Caco-2 (cell line): Measurements from ENCODE around the gene SPPL2B. TPM values are rescaled to one million over a fixed set of nuclear protein-coding genes. Genes with fewer than 3 reads are reported as not detected.
A peak's percentile ranks its signal among the peaks of the same experiment; 100 is the strongest.

ENCODE experiments used
- BruUV-seq: library from RNA; stranded (reverse); fragments of 400-500 nt; replicated peaks from 2 replicates; lab custom pipeline; 2021; lab: Mats Ljungman, UMichigan
- CTCF ChIA-PET: fragments of 300-600 bp; sonication (Branson Sonifier 250); formaldehyde crosslinking; loops from one replicate; lab custom pipeline; 2022; ENCODE audit warnings: antibody characterized with exemption; lab: Charles Lee
- POLR2A ChIA-PET: fragments of 300-600 bp; sonication (Branson Sonifier 250); formaldehyde crosslinking; loops from one replicate; lab custom pipeline; 2022; ENCODE audit warnings: antibody characterized with exemption; lab: Charles Lee
- DNase-seq, 2 experiments: peaks; one replicate each; pipeline versions ENCODE4 v3.0.0 to v3.0.0-alpha.2; 2020 to 2022
- H3K27me3 ChIP-seq: replicated peaks from 2 replicates; pipeline ENCODE4 v1.6.0; 2011; ENCODE audit warnings: low read length; ENCODE audit not compliant: control insufficient read depth, insufficient read depth
- H3K36me3 ChIP-seq: 2 replicates; pipeline ENCODE4 v1.5.1; 2011; ENCODE audit warnings: low read length; ENCODE audit not compliant: control insufficient read depth, insufficient read depth
- H3K4me1 ChIP-seq: fragments of 250-450 bp; sonication (Bioruptor Pico); 2 replicates; pipeline ENCODE4 v1.5.1; 2020; ENCODE audit warnings: mild to moderate bottlenecking
- H3K4me3 ChIP-seq: 2 replicates; pipeline ENCODE4 v1.5.1; 2011; ENCODE audit warnings: low read depth, mild to moderate bottlenecking, control low read depth, low read length
- H3K9me3 ChIP-seq: fragments of 250-450 bp; sonication (Bioruptor Pico); 2 replicates; pipeline ENCODE4 v1.5.1; 2020; ENCODE audit warnings: mild to moderate bottlenecking, moderate library complexity
- H3K27ac Mint-ChIP-seq: one replicate; pipeline ENCODE4 v1.8.0; 2022; ENCODE audit warnings: mixed read lengths; ENCODE audit not compliant: unreplicated experiment
- H3K27me3 Mint-ChIP-seq: one replicate; pipeline ENCODE4 v1.8.0; 2022; ENCODE audit warnings: mixed read lengths; ENCODE audit not compliant: insufficient read depth, unreplicated experiment
- H3K36me3 Mint-ChIP-seq: one replicate; pipeline ENCODE4 v1.8.0; 2022; ENCODE audit warnings: mild to moderate bottlenecking, mixed read lengths; ENCODE audit not compliant: insufficient read depth, unreplicated experiment
- H3K4me1 Mint-ChIP-seq: one replicate; pipeline ENCODE4 v1.8.0; 2022; ENCODE audit warnings: low read depth, mixed read lengths; ENCODE audit not compliant: unreplicated experiment
- H3K4me3 Mint-ChIP-seq: one replicate; pipeline ENCODE4 v1.8.0; 2022; ENCODE audit warnings: mild to moderate bottlenecking, moderate library complexity, mixed read lengths; ENCODE audit not compliant: unreplicated experiment
- H3K9me3 Mint-ChIP-seq: one replicate; pipeline ENCODE4 v1.8.0; 2022; ENCODE audit warnings: mixed read lengths; ENCODE audit not compliant: unreplicated experiment
- CTCF ChIP-seq, 2 experiments: fragments of 200-600 bp in 1 of 2; IDR thresholded peaks; 1 replicate in 1 of 2; 2 replicates in 1 of 2; pipeline versions ENCODE4 v1.5.1 to v1.8.0; 2011 to 2022; ENCODE audit warnings: antibody characterized with exemption in 1 of 2, control low read depth in 1 of 2, inconsistent platforms in 1 of 2, low read depth in 1 of 2, low read length in 1 of 2, mild to moderate bottlenecking in 1 of 2, moderate library complexity in 1 of 2; ENCODE audit not compliant: insufficient read depth in 1 of 2, severe bottlenecking in 1 of 2, unreplicated experiment in 1 of 2
- intact Hi-C: fragments of 100-400 bp; cut with micrococcal nuclease; formaldehyde crosslinking; loops from one replicate; pipeline ENCODE4 v1.10.0; 2022; ENCODE audit not compliant: unreplicated experiment
- total RNA-seq: library from RNA; stranded (reverse); gene quantifications from 2 replicates; pipeline ENCODE4 v1.2.3, GENCODE V29; 2022

The SPPL2B gene
- total RNA-seq, 1 experiment from 2014 or later, result 92.3 TPM

- no TSS peak for BruUV-seq
- ChIA-PET POLR2A (interaction anchor here (0.5 kb wide), 1 partner anchor 1446 kb away, joined by 6 read pairs; no protein-coding TSS in a partner anchor), CTCF (interaction anchor here (0.5 to 0.6 kb wide), 2 partner anchors 14 to 74 kb away, joined by 3 read pairs; no protein-coding TSS in a partner anchor)
- no peak for TF ChIP-seq CTCF (IDR thresholded peaks at IDR 0.05; ENCODE audit: insufficient read depth in 1 of 2, low read depth in 1 of 2, low read length in 1 of 2, severe bottlenecking in 1 of 2, unreplicated experiment in 1 of 2)
- H3K27me3 ChIP-seq, result peaks cover 2% of the 10 kb centered on the region
- Mint-ChIP-seq H3K4me1 (no peaks in the 10 kb centered on the region), H3K9me3 (no peaks in the 10 kb centered on the region), H3K36me3 (peaks cover 6% of the 10 kb centered on the region), H3K4me3 (peak overlapping the region; percentile 73), H3K27me3 (peaks cover 17% of the 10 kb centered on the region), H3K27ac (no peak overlapping the region)
- H3K4me3 ChIP-seq, result no peak overlapping the region
- no peaks in the 10 kb centered on the region for H3K36me3 ChIP-seq
- H3K4me1 ChIP-seq, result peaks cover 13% of the 10 kb centered on the region
- no peak for DNase-seq
- no peaks in the 10 kb centered on the region for H3K9me3 ChIP-seq
- intact Hi-C loops, result no loop called here
Observed at GRCh38 chr19:2288818-2289713, 39.4 kb upstream of the SPPL2B start.

- DNase-seq, result no peak
- no peaks in the 10 kb centered on the region for H3K4me1 Mint-ChIP-seq
- H3K27me3 Mint-ChIP-seq, result peaks cover 17% of the 10 kb centered on the region
- Histone ChIP-seq H3K27me3 (peaks cover 2% of the 10 kb centered on the region), H3K36me3 (no peaks in the 10 kb centered on the region), H3K4me1 (peaks cover 13% of the 10 kb centered on the region), H3K9me3 (no peaks in the 10 kb centered on the region), H3K4me3 (peak overlapping the region; percentile 17)
- no peak for TF ChIP-seq CTCF (IDR thresholded peaks at IDR 0.05; ENCODE audit: insufficient read depth in 1 of 2, low read depth in 1 of 2, low read length in 1 of 2, severe bottlenecking in 1 of 2, unreplicated experiment in 1 of 2)
- peak overlapping the region; percentile 73 for H3K4me3 Mint-ChIP-seq
- ChIA-PET CTCF (no interaction called here), POLR2A (no interaction called here)
- H3K36me3 Mint-ChIP-seq, result peaks cover 6% of the 10 kb centered on the region
- intact Hi-C loops, result no loop called here
- no TSS peak for BruUV-seq
- H3K27ac Mint-ChIP-seq, result no peak overlapping the region
- H3K9me3 Mint-ChIP-seq, result no peaks in the 10 kb centered on the region
Observed at GRCh38 chr19:2289714-2290435, 38.6 kb upstream of the SPPL2B start.

- Mint-ChIP-seq H3K27me3 (peaks cover 17% of the 10 kb centered on the region), H3K4me1 (no peaks in the 10 kb centered on the region), H3K27ac (no peak overlapping the region), H3K9me3 (no peaks in the 10 kb centered on the region), H3K36me3 (peaks cover 6% of the 10 kb centered on the region), H3K4me3 (peak overlapping the region; percentile 61)
- intact Hi-C loops, result no loop called here
- peaks cover 2% of the 10 kb centered on the region for H3K27me3 ChIP-seq
- POLR2A ChIA-PET, result no interaction called here
- DNase-seq, result no peak
- peaks cover 13% of the 10 kb centered on the region for H3K4me1 ChIP-seq
- BruUV-seq, result no TSS peak
- TF ChIP-seq CTCF (IDR thresholded peaks at IDR 0.05; ENCODE audit: insufficient read depth in 1 of 2, low read depth in 1 of 2, low read length in 1 of 2, severe bottlenecking in 1 of 2, unreplicated experiment in 1 of 2), result no peak
- no peaks in the 10 kb centered on the region for H3K9me3 ChIP-seq
- CTCF ChIA-PET, result no interaction called here
- H3K4me3 ChIP-seq, result peak overlapping the region; percentile 17
- H3K36me3 ChIP-seq, result no peaks in the 10 kb centered on the region
Observed at GRCh38 chr19:2290441-2291184, 37.9 kb upstream of the SPPL2B start.
